Activated naive CD8-positive, alpha-beta T cell treated with anti-CD3 and anti-CD28 coated beads, Interleukin-2, amount 50 U/mL, for 24 hours (primary cell): ENCODE results near the gene PRELID3B.

Experiments used
- ATAC-seq: fragments of 150-1000 bp; cut with Tn5 transposase; one replicate; pipeline ENCODE4 v1.10.0; 2021
- DNase-seq: peaks from one replicate; pipeline ENCODE4 v3.0.0; 2021
- H3K27ac Mint-ChIP-seq: one replicate; pipeline ENCODE4 v1.8.0; 2021; ENCODE audit warnings: mild to moderate bottlenecking, mixed read lengths
- H3K27me3 Mint-ChIP-seq: one replicate; pipeline ENCODE4 v1.8.0; 2021; ENCODE audit warnings: mixed read lengths
- H3K36me3 Mint-ChIP-seq: one replicate; pipeline ENCODE4 v1.8.0; 2021; ENCODE audit warnings: low read depth, mixed read lengths
- H3K4me1 Mint-ChIP-seq: one replicate; pipeline ENCODE4 v1.8.0; 2021; ENCODE audit warnings: mixed read lengths
- H3K4me3 Mint-ChIP-seq: one replicate; pipeline ENCODE4 v1.8.0; 2021; ENCODE audit warnings: mild to moderate bottlenecking, moderate library complexity, mixed read lengths
- H3K9me3 Mint-ChIP-seq: one replicate; pipeline ENCODE4 v1.8.0; 2021; ENCODE audit warnings: mixed read lengths

Gene PRELID3B

GRCh38 chr20:59004493-59004762, 38.2 kb downstream of the PRELID3B start:
- Mint-ChIP-seq H3K4me1 (peaks cover 34% of the 10 kb centered on the region), H3K9me3 (no peaks in the 10 kb centered on the region), H3K4me3 (peak overlapping the region; percentile 78), H3K36me3 (peaks cover 8% of the 10 kb centered on the region), H3K27ac (peak overlapping the region; percentile 82), H3K27me3 (no peaks in the 10 kb centered on the region)
- no peak for ATAC-seq
- DNase-seq = peak; percentile 69

DNA sequence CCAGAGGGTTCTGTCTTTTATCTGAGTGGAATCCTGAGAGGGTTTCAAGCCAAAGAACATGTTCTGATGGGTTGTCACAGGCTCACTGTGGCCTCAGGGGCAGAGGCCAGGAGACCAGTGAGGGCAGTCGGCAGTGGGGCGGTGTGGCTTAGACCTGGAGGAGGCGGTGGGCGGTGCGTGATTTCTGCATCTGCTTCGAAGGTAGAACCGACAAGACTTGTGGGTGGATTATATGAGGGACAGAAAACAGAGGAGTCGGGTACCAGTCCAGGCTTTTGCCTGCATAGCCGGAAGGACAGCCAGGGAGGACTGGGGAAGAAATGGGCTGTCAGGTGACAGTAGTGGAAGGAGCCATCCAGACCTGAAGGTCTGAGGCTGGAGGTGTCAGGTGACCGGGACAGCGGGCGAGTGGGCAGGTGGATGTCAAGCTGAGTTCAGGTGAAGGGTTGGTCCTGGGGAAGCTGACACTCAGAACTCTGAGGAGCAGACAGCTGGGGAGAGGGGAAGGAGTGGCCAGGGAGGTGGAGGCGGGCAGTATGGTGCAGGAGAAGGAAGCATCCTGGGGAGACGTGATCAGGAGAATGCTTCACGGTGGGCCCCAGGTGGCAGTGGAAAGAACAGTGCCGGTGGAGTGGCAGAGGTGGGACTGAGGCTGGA, 38.6 kb downstream of the PRELID3B start:
- H3K4me1 Mint-ChIP-seq = peaks cover 34% of the 10 kb centered on the region

DNA sequence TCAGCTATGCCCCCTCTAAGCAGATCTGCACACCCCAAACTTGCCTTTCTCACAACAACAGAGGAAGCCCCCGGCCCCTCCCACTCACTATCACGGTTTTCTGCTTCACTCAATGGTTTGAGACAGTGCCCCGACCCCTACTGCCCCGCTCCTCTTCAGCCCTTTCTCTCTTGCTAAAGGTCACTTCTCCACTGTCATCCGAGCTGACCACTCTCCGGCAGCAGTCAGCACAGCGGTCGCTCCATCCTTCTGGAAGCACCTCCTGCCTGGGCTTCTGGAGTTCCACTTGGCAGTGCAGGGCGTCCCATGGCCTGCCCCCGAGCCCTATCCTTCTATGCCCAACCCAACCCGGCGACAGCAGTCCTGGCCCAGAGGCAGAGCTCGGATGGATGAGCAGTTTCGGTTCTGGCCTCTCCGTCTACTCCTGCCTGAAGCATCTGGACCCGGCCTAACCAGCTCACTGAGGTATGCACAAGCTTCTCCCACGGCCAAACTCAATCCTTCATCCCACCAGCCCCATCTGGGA, 39.6 kb downstream of the PRELID3B start:
- H3K36me3 Mint-ChIP-seq = peaks cover 8% of the 10 kb centered on the region
- H3K4me1 Mint-ChIP-seq = peaks cover 30% of the 10 kb centered on the region
- no peak for DNase-seq
- no peak for ATAC-seq
- H3K4me3 Mint-ChIP-seq = no peak overlapping the region
- H3K27ac Mint-ChIP-seq = peak overlapping the region; percentile 82
- H3K9me3 Mint-ChIP-seq = no peaks in the 10 kb centered on the region
- no peaks in the 10 kb centered on the region for H3K27me3 Mint-ChIP-seq

More for the DNA sequence above, 38.6 kb downstream of the PRELID3B start:
- peaks cover 8% of the 10 kb centered on the region for H3K36me3 Mint-ChIP-seq
- DNase-seq (peak; percentile 10), ATAC-seq (no peak)
- peak overlapping the region; percentile 82 for H3K27ac Mint-ChIP-seq
- peak overlapping the region; percentile 78 for H3K4me3 Mint-ChIP-seq
- H3K9me3 Mint-ChIP-seq = no peaks in the 10 kb centered on the region
- H3K27me3 Mint-ChIP-seq = no peaks in the 10 kb centered on the region

GRCh38 chr20:59002388-59002787, 40.2 kb downstream of the PRELID3B start:
- Mint-ChIP-seq H3K9me3 (no peaks in the 10 kb centered on the region), H3K36me3 (peaks cover 13% of the 10 kb centered on the region), H3K27me3 (no peaks in the 10 kb centered on the region), H3K4me3 (no peak overlapping the region), H3K27ac (no peak overlapping the region), H3K4me1 (peaks cover 28% of the 10 kb centered on the region)
- ATAC-seq (no peak), DNase-seq (no peak)

GRCh38 chr20:59001449-59002171, 41.0 kb downstream of the PRELID3B start:
- H3K9me3 Mint-ChIP-seq = no peaks in the 10 kb centered on the region
- no peak for DNase-seq
- ATAC-seq = no peak
- H3K4me3 Mint-ChIP-seq = no peak overlapping the region
- H3K27me3 Mint-ChIP-seq = no peaks in the 10 kb centered on the region
- peaks cover 17% of the 10 kb centered on the region for H3K36me3 Mint-ChIP-seq
- no peak overlapping the region for H3K27ac Mint-ChIP-seq
- H3K4me1 Mint-ChIP-seq = peaks cover 28% of the 10 kb centered on the region

- Mint-ChIP-seq H3K27me3 (no peaks in the 10 kb centered on the region), H3K9me3 (no peaks in the 10 kb centered on the region), H3K36me3 (peaks cover 21% of the 10 kb centered on the region), H3K4me1 (peaks cover 28% of the 10 kb centered on the region), H3K4me3 (no peak overlapping the region), H3K27ac (no peak overlapping the region)
- DNase-seq = no peak
- ATAC-seq = no peak
Observed at GRCh38 chr20:59001068-59001448, 41.5 kb downstream of the PRELID3B start.

GRCh38 chr20:59000326-59000725, 42.3 kb downstream of the PRELID3B start:
- Mint-ChIP-seq H3K36me3 (peaks cover 29% of the 10 kb centered on the region), H3K9me3 (no peaks in the 10 kb centered on the region), H3K27me3 (no peaks in the 10 kb centered on the region), H3K4me3 (no peak overlapping the region), H3K27ac (no peak overlapping the region), H3K4me1 (peaks cover 23% of the 10 kb centered on the region)
- DNase-seq = no peak
- no peak for ATAC-seq

DNA sequence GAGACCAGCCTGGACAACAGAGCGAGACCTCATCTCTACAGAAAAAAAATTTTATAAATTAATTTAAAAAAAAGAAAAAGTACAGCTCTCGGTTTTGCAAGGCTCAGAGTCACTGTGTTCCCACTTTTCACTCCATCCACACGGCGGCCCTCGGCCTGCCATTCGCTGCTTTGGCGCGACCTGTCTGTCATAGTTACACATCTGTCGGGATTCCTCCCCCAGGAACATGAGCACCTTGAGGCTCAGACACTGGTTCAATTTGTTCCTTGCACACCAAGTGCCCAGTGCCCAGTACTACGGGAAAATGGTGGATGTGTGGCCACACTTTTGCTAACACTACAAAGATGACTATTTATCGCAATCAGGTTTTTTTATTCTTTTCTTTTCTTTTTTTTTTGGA, 43.9 kb downstream of the PRELID3B start:
- no peak for ATAC-seq
- no peak overlapping the region for H3K4me3 Mint-ChIP-seq
- peaks cover 35% of the 10 kb centered on the region for H3K36me3 Mint-ChIP-seq
- H3K27ac Mint-ChIP-seq = no peak overlapping the region
- H3K9me3 Mint-ChIP-seq = no peaks in the 10 kb centered on the region
- peaks cover 6% of the 10 kb centered on the region for H3K4me1 Mint-ChIP-seq
- no peaks in the 10 kb centered on the region for H3K27me3 Mint-ChIP-seq
- DNase-seq = no peak

GRCh38 chr20:58997141-58997770, 45.3 kb downstream of the PRELID3B start:
- ATAC-seq (no peak), DNase-seq (no peak)
- Mint-ChIP-seq H3K36me3 (peaks cover 45% of the 10 kb centered on the region), H3K27ac (peak overlapping the region; percentile 49), H3K4me1 (no peaks in the 10 kb centered on the region), H3K4me3 (no peak overlapping the region), H3K9me3 (no peaks in the 10 kb centered on the region), H3K27me3 (no peaks in the 10 kb centered on the region)

DNA sequence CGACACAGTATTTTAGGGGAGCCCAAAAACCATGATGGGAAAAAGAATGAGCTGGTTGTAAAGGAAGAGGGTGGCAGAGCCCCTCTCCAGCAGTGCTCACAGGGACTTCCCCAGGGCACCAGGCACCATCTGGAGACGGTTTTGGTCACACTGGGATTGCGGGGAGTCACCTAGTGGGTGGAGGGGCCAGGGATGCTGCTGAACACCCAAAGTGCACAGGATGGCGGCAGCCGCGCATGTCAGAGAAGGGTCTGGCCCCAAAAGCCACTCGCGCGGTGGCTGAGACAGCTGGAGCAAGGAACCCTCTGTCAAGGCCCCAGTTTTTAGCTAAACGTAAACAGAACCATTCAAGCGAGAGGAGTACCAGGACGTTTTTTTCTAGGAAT, 46.4 kb downstream of the PRELID3B start:
- H3K4me3 Mint-ChIP-seq = no peak overlapping the region
- H3K27me3 Mint-ChIP-seq = no peaks in the 10 kb centered on the region
- H3K27ac Mint-ChIP-seq = no peak overlapping the region
- ATAC-seq = no peak
- DNase-seq = no peak
- no peaks in the 10 kb centered on the region for H3K4me1 Mint-ChIP-seq
- peaks cover 53% of the 10 kb centered on the region for H3K36me3 Mint-ChIP-seq
- no peaks in the 10 kb centered on the region for H3K9me3 Mint-ChIP-seq

DNA sequence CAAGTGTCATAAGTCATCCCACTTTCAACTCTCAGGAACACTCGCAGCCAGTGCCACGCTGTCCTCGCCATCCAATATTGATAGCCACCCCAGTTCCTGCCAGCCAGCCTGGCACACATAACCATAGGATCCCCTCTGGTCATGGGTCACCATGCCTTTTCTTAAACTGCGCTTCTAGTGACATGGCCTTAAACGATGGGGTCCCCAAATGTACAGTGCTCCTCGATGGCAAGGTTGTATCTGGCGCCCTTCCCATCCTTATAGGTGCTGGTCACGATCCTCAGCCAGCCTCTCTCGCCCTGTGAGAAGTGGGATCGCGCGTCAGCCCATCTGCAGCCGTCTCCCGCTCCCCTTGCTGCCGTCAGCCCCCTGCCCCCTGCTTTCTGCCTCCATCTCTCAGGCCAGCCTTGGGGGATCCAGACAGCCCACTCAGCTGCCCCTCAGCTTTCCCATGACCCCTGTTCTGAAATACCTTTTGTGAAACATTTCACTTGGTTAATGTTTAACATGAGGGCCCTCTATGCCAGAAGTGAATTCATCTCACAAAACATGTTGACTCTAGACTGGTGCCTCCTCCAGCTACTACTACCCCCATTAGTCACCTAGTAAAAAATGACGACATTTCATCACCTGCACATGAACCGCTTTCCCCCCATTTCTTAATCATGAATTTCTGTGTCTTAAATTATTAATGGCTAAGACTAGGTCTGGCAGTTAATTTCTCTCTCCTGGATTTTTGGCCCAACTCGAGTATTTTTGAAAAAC, 46.9 kb downstream of the PRELID3B start:
- H3K27me3 Mint-ChIP-seq = no peaks in the 10 kb centered on the region
- H3K36me3 Mint-ChIP-seq = peaks cover 57% of the 10 kb centered on the region
- no peaks in the 10 kb centered on the region for H3K4me1 Mint-ChIP-seq
- H3K4me3 Mint-ChIP-seq = no peak overlapping the region
- no peaks in the 10 kb centered on the region for H3K9me3 Mint-ChIP-seq
- DNase-seq = no peak
- peak overlapping the region; percentile 7 for H3K27ac Mint-ChIP-seq
- ATAC-seq = no peak

DNA sequence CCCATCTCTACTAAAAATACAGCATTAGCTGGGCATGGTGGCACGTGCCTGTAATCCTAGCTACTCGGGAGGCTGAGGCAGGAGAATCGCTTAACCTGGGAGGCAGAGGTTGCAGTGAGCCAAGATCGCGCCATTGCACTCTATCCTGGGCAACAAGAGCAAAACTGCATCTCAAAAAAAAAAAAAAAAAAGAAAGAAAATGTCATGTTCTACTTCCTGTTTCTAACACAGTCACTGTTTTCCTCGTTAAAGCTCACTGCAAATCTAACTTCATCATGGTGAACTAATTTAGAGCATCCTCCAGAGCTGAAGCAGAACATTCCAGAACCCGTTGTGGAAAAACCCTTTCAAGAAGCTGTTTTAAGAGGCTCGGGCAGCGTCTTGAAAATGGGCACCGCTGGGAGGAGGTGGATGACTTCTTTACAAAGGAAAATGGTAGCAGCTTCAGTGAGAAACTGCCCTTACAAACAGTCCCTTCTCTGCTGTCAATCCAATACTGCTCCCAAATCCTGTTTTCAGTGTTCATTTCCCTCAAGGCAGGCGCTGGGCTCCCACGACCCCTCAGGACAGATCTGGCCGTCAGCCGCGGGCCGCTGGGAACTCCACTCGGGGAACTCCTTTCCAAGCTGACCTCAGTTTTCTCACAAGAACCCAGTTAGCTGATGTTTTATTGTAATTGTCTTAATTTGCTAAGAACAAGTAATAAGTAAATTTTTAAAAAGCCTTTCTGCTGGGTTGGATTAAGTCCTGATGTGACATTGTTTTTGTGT, 48.0 kb downstream of the PRELID3B start:
- no peak for DNase-seq
- no peaks in the 10 kb centered on the region for H3K27me3 Mint-ChIP-seq
- peaks cover 62% of the 10 kb centered on the region for H3K36me3 Mint-ChIP-seq
- peak overlapping the region; percentile 27 for H3K27ac Mint-ChIP-seq
- H3K4me3 Mint-ChIP-seq = no peak overlapping the region
- H3K9me3 Mint-ChIP-seq = no peaks in the 10 kb centered on the region
- H3K4me1 Mint-ChIP-seq = no peaks in the 10 kb centered on the region
- no peak for ATAC-seq

DNA sequence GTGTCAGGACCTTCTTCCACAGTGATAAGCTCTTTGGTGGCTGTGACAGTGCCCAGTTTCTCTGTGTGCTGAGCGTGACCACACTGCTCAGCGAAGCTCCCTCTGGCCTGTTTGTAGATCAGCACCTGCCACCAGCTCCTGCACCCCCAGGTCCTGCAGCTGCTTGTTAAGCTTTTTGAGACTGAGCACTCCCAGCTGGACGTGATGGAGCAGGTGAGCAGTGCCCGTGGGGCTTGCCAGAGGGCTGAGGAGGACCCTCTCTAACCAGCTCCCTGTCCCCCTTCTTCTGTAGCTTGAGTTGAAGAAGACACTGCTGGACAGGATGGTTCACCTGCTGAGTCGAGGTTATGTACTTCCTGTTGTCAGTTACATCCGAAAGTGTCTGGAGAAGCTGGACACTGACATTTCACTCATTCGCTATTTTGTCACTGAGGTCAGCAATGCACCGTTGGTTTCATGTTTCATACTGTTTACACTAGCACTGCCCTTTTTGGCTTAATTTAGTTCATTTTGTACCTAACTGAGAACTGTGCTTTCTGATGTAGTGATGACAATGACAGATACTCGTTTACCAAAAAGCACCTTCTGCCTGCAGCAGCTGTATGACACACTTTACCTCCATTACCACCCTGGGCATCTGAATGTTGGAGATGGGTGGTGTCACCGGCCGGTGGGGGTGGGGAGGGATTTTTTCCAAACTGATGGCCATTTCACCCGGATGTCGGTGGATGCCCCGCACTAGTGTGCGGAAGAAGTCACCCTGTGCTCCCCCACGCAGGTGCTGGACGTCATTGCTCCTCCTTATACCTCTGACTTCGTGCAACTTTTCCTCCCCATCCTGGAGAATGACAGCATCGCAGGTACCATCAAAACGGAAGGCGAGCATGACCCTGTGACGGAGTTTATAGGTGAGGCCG, 49.0 kb downstream of the PRELID3B start:
- Mint-ChIP-seq H3K4me3 (no peak overlapping the region), H3K36me3 (peaks cover 72% of the 10 kb centered on the region), H3K9me3 (no peaks in the 10 kb centered on the region), H3K4me1 (no peaks in the 10 kb centered on the region), H3K27ac (no peak overlapping the region), H3K27me3 (no peaks in the 10 kb centered on the region)
- ATAC-seq (no peak), DNase-seq (no peak)
